ENCODE results near the gene RAB9A.

- TF ChIP-seq CTCF (conservative IDR thresholded peaks at IDR 0.05; ENCODE audit: low read length) (no peak), EZH2phosphoT487 (IDR thresholded peaks at IDR 0.05; ENCODE audit: borderline replicate concordance) (no peak)
Observed at GRCh38 chrX:13716455-13716854, 27.5 kb downstream of the RAB9A start.

Data from Loucy (cell line).